Fibroblast of the aortic adventitia (primary cell): Measurements from ENCODE around the gene COBLL1. TPM values are rescaled to one million over a fixed set of nuclear protein-coding genes. Genes with fewer than 3 reads are reported as not detected.

ENCODE experiments used
- DNase-seq: peaks from one replicate; pipeline ENCODE4 v3.0.0-alpha.2; 2010; ENCODE audit warnings: low read depth
- H3K4me3 ChIP-seq: 2 replicates; pipeline ENCODE4 v1.5.1; 2011; ENCODE audit warnings: low read depth, mild to moderate bottlenecking, control low read depth, low read length, moderate library complexity
- total RNA-seq: library from RNA; depleted of rRNA; stranded (reverse); fragments of >200 nt; gene quantifications from 2 replicates; pipeline ENCODE4 v1.2.3, GENCODE V29; 2012; ENCODE audit warnings: low replicate concordance
- TF ChIP-seq, protein P1 (sequence below): IDR thresholded peaks from 2 replicates; pipeline ENCODE4 v1.5.1; 2011; ENCODE audit warnings: mild to moderate bottlenecking, low read length, control low read depth, inconsistent platforms; ENCODE audit not compliant: insufficient read depth

The COBLL1 gene
- total RNA-seq, 1 donor = 18.4 TPM

DNA sequence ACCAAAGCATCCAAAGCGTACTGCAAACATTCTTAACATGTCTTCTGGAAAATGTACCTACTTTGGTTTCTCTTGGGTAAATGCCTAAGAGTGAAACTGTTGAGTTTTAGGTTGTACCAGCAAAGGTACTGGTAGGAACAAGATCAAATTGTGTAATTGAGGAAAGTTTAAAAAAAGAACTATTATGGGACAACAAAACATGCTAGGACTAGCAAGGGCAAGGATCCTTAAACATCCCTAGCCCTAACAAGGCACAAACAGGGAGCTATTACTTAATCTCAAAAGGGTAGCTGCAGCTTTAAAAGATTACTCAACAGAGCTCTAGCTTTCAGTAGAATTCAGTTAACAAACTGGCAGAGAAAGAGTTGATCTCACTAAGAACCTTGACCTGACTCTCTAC lies 164.4 kb downstream of the COBLL1 start:
- TF ChIP-seq, protein P1, sequence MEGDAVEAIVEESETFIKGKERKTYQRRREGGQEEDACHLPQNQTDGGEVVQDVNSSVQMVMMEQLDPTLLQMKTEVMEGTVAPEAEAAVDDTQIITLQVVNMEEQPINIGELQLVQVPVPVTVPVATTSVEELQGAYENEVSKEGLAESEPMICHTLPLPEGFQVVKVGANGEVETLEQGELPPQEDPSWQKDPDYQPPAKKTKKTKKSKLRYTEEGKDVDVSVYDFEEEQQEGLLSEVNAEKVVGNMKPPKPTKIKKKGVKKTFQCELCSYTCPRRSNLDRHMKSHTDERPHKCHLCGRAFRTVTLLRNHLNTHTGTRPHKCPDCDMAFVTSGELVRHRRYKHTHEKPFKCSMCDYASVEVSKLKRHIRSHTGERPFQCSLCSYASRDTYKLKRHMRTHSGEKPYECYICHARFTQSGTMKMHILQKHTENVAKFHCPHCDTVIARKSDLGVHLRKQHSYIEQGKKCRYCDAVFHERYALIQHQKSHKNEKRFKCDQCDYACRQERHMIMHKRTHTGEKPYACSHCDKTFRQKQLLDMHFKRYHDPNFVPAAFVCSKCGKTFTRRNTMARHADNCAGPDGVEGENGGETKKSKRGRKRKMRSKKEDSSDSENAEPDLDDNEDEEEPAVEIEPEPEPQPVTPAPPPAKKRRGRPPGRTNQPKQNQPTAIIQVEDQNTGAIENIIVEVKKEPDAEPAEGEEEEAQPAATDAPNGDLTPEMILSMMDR = no peak
- no peak overlapping the region for H3K4me3 ChIP-seq
- no peak for DNase-seq

DNA sequence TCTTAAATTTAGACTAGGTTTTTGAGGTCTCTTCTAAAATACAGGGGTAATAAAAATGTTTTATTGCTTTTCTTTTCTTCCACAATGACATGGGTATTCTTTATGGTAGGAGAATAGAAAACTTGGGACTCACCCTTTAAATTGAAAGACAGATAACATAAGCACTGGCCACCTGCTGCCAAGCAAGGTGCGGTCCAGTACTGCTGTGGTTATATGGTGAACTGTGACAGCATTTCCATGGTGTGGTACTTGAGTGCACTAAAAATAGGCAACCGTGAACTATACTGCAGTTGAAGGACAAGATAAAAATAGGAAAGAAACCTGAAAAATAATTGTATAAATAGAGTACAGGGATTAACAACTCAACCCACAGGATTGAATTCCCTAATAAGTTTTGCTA lies 165.9 kb downstream of the COBLL1 start:
- TF ChIP-seq, protein P1 = no peak
- H3K4me3 ChIP-seq = no peak overlapping the region
- no peak for DNase-seq

DNA sequence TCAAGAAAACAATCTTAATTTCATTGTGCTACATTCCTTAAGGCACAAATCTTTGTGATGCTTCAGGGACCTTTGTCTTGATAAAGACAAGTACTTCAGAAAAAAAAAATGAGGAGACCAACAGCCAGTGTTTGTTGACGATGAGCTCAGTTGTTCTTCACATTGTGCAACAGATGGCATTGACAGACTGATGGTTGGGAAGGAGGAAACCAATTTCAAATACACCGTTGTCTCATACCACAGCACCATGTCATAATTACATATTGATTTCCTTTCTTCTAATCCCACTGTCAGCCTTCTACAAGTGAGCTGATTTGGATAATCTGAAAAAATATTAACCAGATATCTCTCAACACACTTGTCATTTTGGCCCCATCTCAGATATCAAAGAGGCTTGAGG lies 166.6 kb downstream of the COBLL1 start:
- DNase-seq = no peak
- H3K4me3 ChIP-seq = no peak overlapping the region
- TF ChIP-seq, protein P1 = no peak

DNA sequence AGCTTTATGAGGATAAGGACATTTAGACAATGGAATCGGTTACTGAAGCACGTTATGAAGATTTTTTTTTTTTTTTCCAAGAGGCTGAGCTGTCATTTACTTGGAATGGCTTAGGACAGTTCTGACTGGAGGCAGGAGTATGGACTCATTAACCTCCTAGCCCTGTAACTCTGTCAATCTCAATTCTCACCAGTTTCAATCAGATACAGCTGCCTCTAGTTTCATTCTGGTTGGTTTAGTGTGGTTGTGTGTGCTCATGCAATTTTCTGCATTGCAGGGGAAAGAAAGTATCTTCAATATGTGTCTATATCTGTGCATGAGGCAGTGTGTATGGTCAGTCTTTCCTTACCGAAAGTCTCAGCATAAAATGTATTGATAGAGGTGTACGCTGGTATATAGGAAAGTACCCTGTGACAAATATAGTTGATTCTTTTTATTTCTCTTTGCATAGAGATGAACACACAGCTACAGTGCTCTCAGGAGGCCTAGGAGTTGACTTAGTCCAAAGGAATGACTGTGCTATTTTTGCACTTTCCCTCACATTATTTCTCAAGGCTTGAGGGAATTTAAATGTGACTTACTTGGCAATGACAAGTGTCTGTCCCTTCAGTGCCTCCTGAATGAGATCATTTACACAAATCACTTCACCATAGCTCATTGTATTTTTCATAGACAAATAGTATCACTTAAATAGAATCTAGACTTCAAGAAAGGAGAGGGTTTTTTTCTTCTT lies 169.8 kb downstream of the COBLL1 start:
- no peak overlapping the region for H3K4me3 ChIP-seq
- peak; percentile 12 for DNase-seq
- TF ChIP-seq, protein P1 = no peak

DNA sequence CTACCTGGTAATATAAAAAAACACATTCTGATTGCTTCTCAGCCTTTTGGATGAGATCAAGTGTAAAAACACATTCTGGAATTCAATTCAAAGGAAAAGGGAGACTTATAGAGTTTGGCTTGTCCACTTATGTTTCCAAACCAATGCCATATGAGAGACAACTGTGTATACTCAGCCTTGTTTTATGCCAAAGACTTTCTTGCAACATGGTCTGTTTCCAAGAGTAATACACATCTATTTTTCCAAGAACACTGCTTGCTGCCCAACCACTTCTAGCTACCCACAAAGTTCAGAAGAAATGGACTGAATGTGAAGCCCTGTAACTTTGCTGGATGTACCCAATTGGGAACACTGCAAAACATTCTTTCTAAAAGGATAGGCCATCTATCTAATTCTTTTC lies 172.3 kb downstream of the COBLL1 start:
- no peak for DNase-seq
- H3K4me3 ChIP-seq = no peak overlapping the region
- TF ChIP-seq, protein P1 = no peak

DNA sequence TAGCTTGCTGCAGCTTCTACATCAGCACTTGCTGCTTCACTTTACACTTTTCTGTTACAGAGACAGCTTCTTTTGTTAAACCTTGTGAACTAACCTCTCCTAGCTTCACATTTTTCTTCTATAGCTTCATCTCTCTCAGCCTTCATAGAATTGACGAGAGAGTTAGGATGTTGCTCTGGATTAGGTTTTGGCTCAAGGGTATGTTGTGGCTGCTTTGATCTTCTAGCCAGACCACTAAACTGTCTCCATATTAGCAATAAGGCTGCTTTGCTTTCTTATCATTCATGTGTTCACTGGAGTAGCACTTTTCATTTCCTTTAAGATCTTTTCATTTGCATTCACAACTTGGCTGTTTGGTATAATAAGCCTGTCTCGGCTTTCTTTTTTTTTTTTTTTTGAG lies 174.1 kb downstream of the COBLL1 start:
- DNase-seq = no peak
- H3K4me3 ChIP-seq = no peak overlapping the region
- TF ChIP-seq, protein P1 = no peak

DNA sequence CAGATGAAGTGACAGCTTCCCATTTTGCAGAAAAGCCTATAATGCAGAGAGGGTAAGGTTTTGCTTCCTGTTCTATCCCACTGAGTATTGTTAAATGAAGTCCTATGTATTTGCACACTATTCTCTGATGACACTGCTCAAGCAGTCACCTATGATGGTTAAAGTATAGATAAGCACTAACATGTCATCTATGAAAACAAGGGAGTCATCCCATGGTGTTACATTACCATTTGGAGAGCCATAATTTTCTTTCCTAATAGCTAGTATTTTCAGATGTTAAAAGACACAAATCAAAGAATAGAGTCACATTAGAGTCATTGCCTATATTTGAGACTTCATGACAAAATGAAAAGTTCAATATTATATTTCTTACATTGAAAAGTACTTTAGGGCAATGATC lies 177.6 kb downstream of the COBLL1 start:
- TF ChIP-seq, protein P1 = no peak
- DNase-seq = no peak

More for the DNA sequence above, 177.6 kb downstream of the COBLL1 start:
- H3K4me3 ChIP-seq = no peak overlapping the region
